Measurements from ENCODE around the gene TCN2.
"Not testable (repeated sequence)": the region's sequence is repeated elsewhere in the genome, so short reads cannot be mapped to it uniquely, and the experiment has no call there.

The TCN2 gene

GRCh38 chr22:30578481-30578880 is 28.5 kb upstream of the TCN2 start:
- no peak for DNase-seq (ENCODE audit: low spot score)

- no peak for DNase-seq (ENCODE audit: low spot score)
Measured at GRCh38 chr22:30580896-30581295, 26.1 kb upstream of the TCN2 start.

GRCh38 chr22:30582051-30582450 is 24.9 kb upstream of the TCN2 start:
- no peak for DNase-seq (ENCODE audit: low spot score)

- peak; percentile 77 for DNase-seq (ENCODE audit: low spot score)
Measured at GRCh38 chr22:30582788-30583545, 24.0 kb upstream of the TCN2 start.

GRCh38 chr22:30584441-30584840 is 22.5 kb upstream of the TCN2 start:
- no peak for DNase-seq (ENCODE audit: low spot score)

- no peak for DNase-seq (ENCODE audit: low spot score)
Measured at GRCh38 chr22:30586414-30586813, 20.6 kb upstream of the TCN2 start.

- DNase-seq (ENCODE audit: low spot score): no peak
Measured at GRCh38 chr22:30591191-30591587, 15.8 kb upstream of the TCN2 start.

GRCh38 chr22:30591588-30592359 is 15.2 kb upstream of the TCN2 start, which contains the start of gene PES1:
Gene PES1 (minus strand): TSS chr22:30591910. CDS start chr22:30591833, 77 bp downstream.
- peak; percentile 96 for DNase-seq (ENCODE audit: low spot score)

GRCh38 chr22:30592360-30592713 is 14.6 kb upstream of the TCN2 start:
- not testable (repeated sequence) for DNase-seq (ENCODE audit: low spot score)

GRCh38 chr22:30596199-30596598 is 10.8 kb upstream of the TCN2 start:
- no peak for DNase-seq (ENCODE audit: low spot score)

GRCh38 chr22:30596886-30597285 is 10.1 kb upstream of the TCN2 start:
- no peak for DNase-seq (ENCODE audit: low spot score)

GRCh38 chr22:30598986-30599385 is 8.0 kb upstream of the TCN2 start:
- no peak for DNase-seq (ENCODE audit: low spot score)

- no peak for DNase-seq (ENCODE audit: low spot score)
Measured at GRCh38 chr22:30600921-30601320, 6.1 kb upstream of the TCN2 start.

GRCh38 chr22:30601464-30601863 is 5.5 kb upstream of the TCN2 start:
- no peak for DNase-seq (ENCODE audit: low spot score)

GRCh38 chr22:30602049-30602448 is 4.9 kb upstream of the TCN2 start:
- no peak for DNase-seq (ENCODE audit: low spot score)

- DNase-seq (ENCODE audit: low spot score): no peak
Measured at GRCh38 chr22:30603801-30604200, 3.2 kb upstream of the TCN2 start.

- no peak for DNase-seq (ENCODE audit: low spot score)
Measured at GRCh38 chr22:30604723-30605122, 2.3 kb upstream of the TCN2 start.

GRCh38 chr22:30605449-30606110 is 1.4 kb upstream of the TCN2 start:
- DNase-seq (ENCODE audit: low spot score): peak; percentile 48

GRCh38 chr22:30607300-30607930 is 441 bp downstream of the TCN2 start:
- DNase-seq (ENCODE audit: low spot score): no peak

- DNase-seq (ENCODE audit: low spot score): no peak
Measured at GRCh38 chr22:30607939-30608338, 965 bp downstream of the TCN2 start.

GRCh38 chr22:30609260-30610185 is 2.5 kb downstream of the TCN2 start:
- peak; percentile 38 for DNase-seq (ENCODE audit: low spot score)
